Psoas muscle (tissue), 8 donors: ENCODE measurements around the gene LILRA2. TPM values are rescaled to one million over a fixed set of nuclear protein-coding genes. Genes with fewer than 3 reads are reported as not detected.
"Not testable (repeated sequence)": the region's sequence is repeated elsewhere in the genome, so short reads cannot be mapped to it uniquely, and the experiment has no call there.

Experiments used
- ATAC-seq, 4 donors: fragments of 200-7000 bp; cut with Tn5 transposase; one replicate each; pipeline ENCODE4 v1.9.1; 2020; ENCODE audit warnings: moderate library complexity in 3 of 4, mild to moderate bottlenecking in 2 of 4
- DNase-seq, 2 donors: peaks; one replicate each; pipeline ENCODE4 v3.0.0-alpha.2; 2020
- H3K27ac ChIP-seq: fragments of 200-600 bp; one replicate; pipeline ENCODE4 v1.8.0; 2022
- H3K27me3 ChIP-seq, 3 donors: fragments of 200-600 bp in 1 of 3; one replicate each; pipeline versions ENCODE4 v1.6.1 to v1.8.0; 2013 to 2022; ENCODE audit warnings: low read length in 2 of 3, mild to moderate bottlenecking in 2 of 3, moderate library complexity in 1 of 3; ENCODE audit not compliant: insufficient read depth in 3 of 3
- H3K36me3 ChIP-seq, 2 donors: fragments of 200-600 bp in 1 of 2; one replicate each; pipeline versions ENCODE4 v1.6.1 to v1.8.0; 2013 to 2022; ENCODE audit warnings: low read depth in 1 of 2, mild to moderate bottlenecking in 1 of 2, moderate library complexity in 1 of 2; ENCODE audit not compliant: insufficient read depth in 1 of 2
- H3K4me1 ChIP-seq: fragments of 200-600 bp; one replicate; pipeline ENCODE4 v1.8.0; 2022
- H3K4me3 ChIP-seq: fragments of 200-600 bp; one replicate; pipeline ENCODE4 v1.8.0; 2022; ENCODE audit warnings: mild to moderate bottlenecking
- H3K9me3 ChIP-seq: fragments of 200-600 bp; one replicate; pipeline ENCODE4 v1.8.0; 2022
- WGBS, 3 donors: extraction: QIAGEN DNeasy Blood & Tissue Kit; methylation state at CpG; one replicate each; pipeline versions ENCODE4 v1.1.6 to v1.1.7; 2013; 5-methylcytosine and 5-hydroxymethylcytosine counted together
- intact Hi-C, 2 donors: fragments of 100-400 bp; cut with DNase I; formaldehyde crosslinking; loops; one replicate each; pipeline versions ENCODE4 v1.11.0 to v1.14.2; 2022
- polyA plus RNA-seq, 3 donors: library from polyadenylated mRNA; stranded (reverse); fragments of 200-250 nt; gene quantifications; one replicate each; pipeline ENCODE4 v1.2.3, GENCODE V29; 2013
- total RNA-seq, 4 donors: library from RNA; stranded (reverse); fragmentation: NEBNext Ultra II Directional in 2 of 4; extraction: Animal tissue kit (Norgen Biotek cat#: 25700) in 2 of 4; gene quantifications; one replicate each; pipeline versions ENCODE4 v1.2.1 to v1.2.4, GENCODE V29; 2021 to 2023
- TF ChIP-seq, protein P1 (sequence below): fragments of 200-600 bp; IDR thresholded peaks from one replicate; pipeline ENCODE4 v1.8.0; 2022; ENCODE audit warnings: antibody characterized with exemption
- donor health status: healthy with polysubstance abuse.
- donor health status: DM: no; HTN: no; CAD: no; lungs with moderate emphysema.
- donor health status: Bipolar disorder and iron deficiency.
- donor health status: healthy.
- donor health status: DM: yes; HTN: yes; CAD: no.
- donor health status: DM: no; HTN: no; CAD: no.
- donor health status: DM: no; HTN: no; CAD: no.
- donor health status: DM: yes; HTN: yes; CAD: no.

LILRA2 gene
- total and polyA plus RNA-seq, 7 donors = 0.25 to 1.8 (median 0.68) TPM

DNA sequence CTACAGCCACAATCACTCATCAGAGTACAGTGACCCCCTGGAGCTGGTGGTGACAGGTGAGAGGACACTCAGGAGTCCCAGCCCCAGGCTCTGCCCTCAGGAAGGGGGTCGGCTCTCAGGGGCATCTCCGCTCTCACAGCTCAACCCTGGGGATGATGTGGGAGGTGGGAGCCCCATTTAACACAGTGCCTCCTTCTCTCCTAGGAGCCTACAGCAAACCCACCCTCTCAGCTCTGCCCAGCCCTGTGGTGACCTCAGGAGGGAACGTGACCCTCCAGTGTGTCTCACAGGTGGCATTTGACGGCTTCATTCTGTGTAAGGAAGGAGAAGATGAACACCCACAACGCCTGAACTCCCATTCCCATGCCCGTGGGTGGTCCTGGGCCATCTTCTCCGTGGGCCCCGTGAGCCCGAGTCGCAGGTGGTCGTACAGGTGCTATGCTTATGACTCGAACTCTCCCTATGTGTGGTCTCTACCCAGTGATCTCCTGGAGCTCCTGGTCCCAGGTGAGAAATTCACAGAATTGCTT is 1.0 kb downstream of the LILRA2 start:
- no peak overlapping the region for H3K4me3 ChIP-seq
- intact Hi-C loops = no loop called here
- H3K4me1 ChIP-seq = no peaks in the 10 kb centered on the region
- no peak for ATAC-seq
- 67 to 72% (median 71%) methylated on average over 12 of the region's 12 CpGs for WGBS, 3 donors
- H3K27me3 ChIP-seq = peaks cover 0 to 4% (median 0%) of the 10 kb centered on the region in 3 donors
- H3K27ac ChIP-seq = no peak overlapping the region
- TF ChIP-seq, protein P1, sequence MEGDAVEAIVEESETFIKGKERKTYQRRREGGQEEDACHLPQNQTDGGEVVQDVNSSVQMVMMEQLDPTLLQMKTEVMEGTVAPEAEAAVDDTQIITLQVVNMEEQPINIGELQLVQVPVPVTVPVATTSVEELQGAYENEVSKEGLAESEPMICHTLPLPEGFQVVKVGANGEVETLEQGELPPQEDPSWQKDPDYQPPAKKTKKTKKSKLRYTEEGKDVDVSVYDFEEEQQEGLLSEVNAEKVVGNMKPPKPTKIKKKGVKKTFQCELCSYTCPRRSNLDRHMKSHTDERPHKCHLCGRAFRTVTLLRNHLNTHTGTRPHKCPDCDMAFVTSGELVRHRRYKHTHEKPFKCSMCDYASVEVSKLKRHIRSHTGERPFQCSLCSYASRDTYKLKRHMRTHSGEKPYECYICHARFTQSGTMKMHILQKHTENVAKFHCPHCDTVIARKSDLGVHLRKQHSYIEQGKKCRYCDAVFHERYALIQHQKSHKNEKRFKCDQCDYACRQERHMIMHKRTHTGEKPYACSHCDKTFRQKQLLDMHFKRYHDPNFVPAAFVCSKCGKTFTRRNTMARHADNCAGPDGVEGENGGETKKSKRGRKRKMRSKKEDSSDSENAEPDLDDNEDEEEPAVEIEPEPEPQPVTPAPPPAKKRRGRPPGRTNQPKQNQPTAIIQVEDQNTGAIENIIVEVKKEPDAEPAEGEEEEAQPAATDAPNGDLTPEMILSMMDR = no peak
- DNase-seq = no peak
- H3K36me3 ChIP-seq = no peaks in the 10 kb centered on the region
- H3K9me3 ChIP-seq = peaks cover under 1% of the 10 kb centered on the region

- ATAC-seq, H3K9me3 ChIP-seq, H3K36me3 ChIP-seq, H3K4me1 ChIP-seq, H3K27me3 ChIP-seq, H3K27ac ChIP-seq, intact Hi-C loops, DNase-seq, H3K4me3 ChIP-seq: not testable (repeated sequence)
- 70 to 73% (median 71%) methylated on average over 9 of the region's 9 CpGs for WGBS, 3 donors
Measured at GRCh38 chr19:54575205-54575604, 1.6 kb downstream of the LILRA2 start.

GRCh38 chr19:54576411-54576976 is 2.9 kb downstream of the LILRA2 start:
- ATAC-seq (no peak), DNase-seq (no peak)
- Histone ChIP-seq H3K27ac (no peak overlapping the region), H3K9me3 (peaks cover 3% of the 10 kb centered on the region), H3K4me1 (no peaks in the 10 kb centered on the region), H3K36me3 (no peaks in the 10 kb centered on the region), H3K27me3 (peaks cover 0 to 4% (median 0%) of the 10 kb centered on the region in 3 donors), H3K4me3 (no peak overlapping the region)
- 69 to 77% (median 73%) methylated on average over 6 of the region's 6 CpGs for WGBS, 3 donors
- intact Hi-C loops = loop anchor here in 1 of 2 donors (2.0 kb wide), 1 partner anchor 280 kb away; no protein-coding TSS in a partner anchor
- TF ChIP-seq, protein P1 = no peak

GRCh38 chr19:54577334-54577733 is 3.7 kb downstream of the LILRA2 start:
- no peaks in the 10 kb centered on the region for H3K4me1 ChIP-seq
- TF ChIP-seq, protein P1 = no peak
- intact Hi-C loops = loop anchor here in 1 of 2 donors (2.0 kb wide), 1 partner anchor 281 kb away; no protein-coding TSS in a partner anchor
- ATAC-seq (no peak), DNase-seq (no peak)
- H3K36me3 ChIP-seq = no peaks in the 10 kb centered on the region
- WGBS, 3 donors = 69 to 86% (median 80%) methylated on average over 3 of the region's 3 CpGs
- H3K27ac ChIP-seq = no peak overlapping the region
- H3K9me3 ChIP-seq = peaks cover 3% of the 10 kb centered on the region
- peaks cover 0 to 4% (median 0%) of the 10 kb centered on the region in 3 donors for H3K27me3 ChIP-seq
- H3K4me3 ChIP-seq = no peak overlapping the region

- H3K9me3 ChIP-seq, intact Hi-C loops, H3K27ac ChIP-seq, ATAC-seq, H3K36me3 ChIP-seq, H3K4me3 ChIP-seq, DNase-seq, H3K4me1 ChIP-seq, H3K27me3 ChIP-seq: not testable (repeated sequence)
- 81 to 90% (median 85%) methylated on average over 5 of the region's 5 CpGs for WGBS, 3 donors
Measured at GRCh38 chr19:54578268-54578667, 4.7 kb downstream of the LILRA2 start.
